Measurements from ENCODE around the gene FBXO44. TPM values are rescaled to one million over a fixed set of nuclear protein-coding genes. Genes with fewer than 3 reads are reported as not detected.

Gene FBXO44
- polyA plus RNA-seq, 3 donors: 1.5 to 17.8 (median 2.0) TPM

DNA sequence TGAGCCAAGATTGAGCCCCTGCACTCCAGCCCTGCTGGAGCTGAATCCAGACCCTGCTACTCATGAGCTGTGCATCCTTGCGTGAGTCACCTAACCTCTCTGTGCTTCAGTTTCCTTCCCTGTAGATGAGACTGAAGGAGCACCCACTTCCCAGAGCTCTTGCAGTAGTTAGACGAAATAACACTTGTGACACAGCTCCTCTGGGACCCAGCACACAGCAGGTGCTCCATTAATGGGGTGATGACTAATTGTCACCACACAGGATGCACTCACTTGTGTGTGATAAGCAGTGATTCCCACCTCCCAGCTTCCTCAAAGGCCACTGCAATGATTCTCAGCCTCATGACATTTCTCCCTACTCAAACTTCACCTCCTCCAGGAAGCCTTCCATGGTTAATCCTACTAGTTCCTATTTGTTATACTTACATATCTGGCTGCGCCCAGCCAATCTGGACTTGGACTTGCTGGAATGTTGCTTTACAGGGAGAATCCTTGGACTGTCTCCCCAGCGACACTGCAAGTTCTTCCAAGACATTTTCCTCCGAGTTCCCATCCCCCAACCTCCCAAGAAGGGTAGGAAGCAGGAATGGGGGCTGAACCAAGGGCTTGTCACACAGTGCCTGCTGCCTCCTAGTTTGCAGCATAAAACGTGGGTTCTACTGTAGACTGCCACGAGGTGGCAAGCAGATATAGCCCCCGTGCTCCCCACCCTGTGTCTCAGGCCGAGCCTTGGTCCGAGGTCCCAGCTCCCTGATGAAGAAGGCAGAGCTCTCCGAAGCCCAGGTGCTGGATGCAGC lies 54.1 kb downstream of the FBXO44 start:
- Histone ChIP-seq H4K20me1 (ENCODE audit: insufficient read depth, low read length) (no peaks in the 10 kb centered on the region), H3K36me3 (replicated peaks in 1 of 2; ENCODE audit: control insufficient read depth in 1 of 2, insufficient read depth in 2 of 2, low read length in 2 of 2) (no peaks in the 10 kb centered on the region), H3K79me2 (ENCODE audit: insufficient read depth, low read length) (no peaks in the 10 kb centered on the region), H3K4me2 (replicated peaks; ENCODE audit: extremely low read depth, low read length, poor library complexity, severe bottlenecking) (no peak overlapping the region), H3K4me1 (ENCODE audit: control insufficient read depth in 1 of 2, insufficient read depth in 2 of 2, low read length in 2 of 2) (no peaks in the 10 kb centered on the region), H3K9me3 (replicated peaks in 1 of 2; ENCODE audit: control insufficient read depth in 1 of 2, insufficient read depth in 1 of 2, low read length in 2 of 2) (no peaks in the 10 kb centered on the region), H3K27me3 (ENCODE audit: control insufficient read depth in 2 of 2, insufficient read depth in 2 of 2, low read length in 2 of 2) (peaks cover 0 to 4% of the 10 kb centered on the region in 2 donors), H2AFZ (ENCODE audit: insufficient read depth, low read depth, low read length, poor library complexity, severe bottlenecking) (no peak overlapping the region), H3K4me3 (replicated peaks in 1 of 3; ENCODE audit: low read depth in 2 of 3, low read length in 3 of 3) (no peak overlapping the region), H3K9ac (ENCODE audit: insufficient read depth, low read length, poor library complexity, severe bottlenecking) (no peak overlapping the region), H3K27ac (ENCODE audit: low read depth in 1 of 2, low read length in 2 of 2) (no peak overlapping the region)
- DNase-seq: peak in 2 of 3 donors; percentile 45 to 73
- Mint-ChIP-seq H3K4me3 (no peak overlapping the region), H3K27ac (no peak overlapping the region), H3K36me3 (no peaks in the 10 kb centered on the region), H3K9me3 (peaks cover 0 to 2% (median 0%) of the 10 kb centered on the region in 7 donors), H3K27me3 (ENCODE audit: low read depth in 3 of 3) (peaks cover 18 to 29% (median 26%) of the 10 kb centered on the region in 3 donors), H3K4me1 (peaks cover 4% of the 10 kb centered on the region)
- intact Hi-C loops (cut with micrococcal nuclease): no loop called here
- TF ChIP-seq, protein P1, sequence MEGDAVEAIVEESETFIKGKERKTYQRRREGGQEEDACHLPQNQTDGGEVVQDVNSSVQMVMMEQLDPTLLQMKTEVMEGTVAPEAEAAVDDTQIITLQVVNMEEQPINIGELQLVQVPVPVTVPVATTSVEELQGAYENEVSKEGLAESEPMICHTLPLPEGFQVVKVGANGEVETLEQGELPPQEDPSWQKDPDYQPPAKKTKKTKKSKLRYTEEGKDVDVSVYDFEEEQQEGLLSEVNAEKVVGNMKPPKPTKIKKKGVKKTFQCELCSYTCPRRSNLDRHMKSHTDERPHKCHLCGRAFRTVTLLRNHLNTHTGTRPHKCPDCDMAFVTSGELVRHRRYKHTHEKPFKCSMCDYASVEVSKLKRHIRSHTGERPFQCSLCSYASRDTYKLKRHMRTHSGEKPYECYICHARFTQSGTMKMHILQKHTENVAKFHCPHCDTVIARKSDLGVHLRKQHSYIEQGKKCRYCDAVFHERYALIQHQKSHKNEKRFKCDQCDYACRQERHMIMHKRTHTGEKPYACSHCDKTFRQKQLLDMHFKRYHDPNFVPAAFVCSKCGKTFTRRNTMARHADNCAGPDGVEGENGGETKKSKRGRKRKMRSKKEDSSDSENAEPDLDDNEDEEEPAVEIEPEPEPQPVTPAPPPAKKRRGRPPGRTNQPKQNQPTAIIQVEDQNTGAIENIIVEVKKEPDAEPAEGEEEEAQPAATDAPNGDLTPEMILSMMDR (IDR thresholded peaks at IDR 0.05): no peak
- WGBS (ENCODE audit: insufficient coverage): 91% methylated on average over 7 of the region's 11 CpGs

DNA sequence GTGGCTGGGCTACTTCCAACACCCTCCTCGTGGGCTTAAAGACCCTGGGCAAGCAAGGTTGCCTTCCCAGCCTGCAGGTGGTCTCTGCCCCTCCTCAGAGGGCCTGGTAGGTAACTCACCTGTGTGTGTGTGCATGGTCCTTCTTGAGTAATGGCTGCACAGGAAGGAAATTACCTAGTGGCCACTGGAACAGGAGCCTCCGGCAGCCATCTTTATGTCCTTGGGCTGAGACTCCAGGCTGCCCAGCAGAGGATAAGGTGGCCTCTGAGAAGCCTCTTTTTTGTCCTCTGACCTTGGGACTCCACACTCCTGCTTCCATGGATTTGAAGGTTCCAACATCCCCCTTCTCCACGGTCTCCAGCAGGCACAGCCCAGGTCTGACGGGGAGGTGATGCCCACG lies 56.8 kb downstream of the FBXO44 start:
- H4K20me1 ChIP-seq (ENCODE audit: insufficient read depth, low read length): no peaks in the 10 kb centered on the region
- no peak overlapping the region for H3K9ac ChIP-seq (ENCODE audit: insufficient read depth, low read length, poor library complexity, severe bottlenecking)
- H3K27me3 ChIP-seq (ENCODE audit: control insufficient read depth in 2 of 2, insufficient read depth in 2 of 2, low read length in 2 of 2): no peaks in the 10 kb centered on the region
- peaks cover 4% of the 10 kb centered on the region for H3K4me1 Mint-ChIP-seq
- H3K4me2 ChIP-seq (replicated peaks; ENCODE audit: extremely low read depth, low read length, poor library complexity, severe bottlenecking): no peak overlapping the region
- no peaks in the 10 kb centered on the region for H3K36me3 Mint-ChIP-seq
- no peaks in the 10 kb centered on the region for H3K4me1 ChIP-seq (ENCODE audit: control insufficient read depth in 1 of 2, insufficient read depth in 2 of 2, low read length in 2 of 2)
- TF ChIP-seq, protein P1 (IDR thresholded peaks at IDR 0.05): no peak
- H3K36me3 ChIP-seq (replicated peaks in 1 of 2; ENCODE audit: control insufficient read depth in 1 of 2, insufficient read depth in 2 of 2, low read length in 2 of 2): no peaks in the 10 kb centered on the region
- intact Hi-C loops (cut with micrococcal nuclease): no loop called here
- H2AFZ ChIP-seq (ENCODE audit: insufficient read depth, low read depth, low read length, poor library complexity, severe bottlenecking): peak overlapping the region; percentile 11
- H3K79me2 ChIP-seq (ENCODE audit: insufficient read depth, low read length): no peaks in the 10 kb centered on the region
- DNase-seq: no peak
- no peak overlapping the region for H3K4me3 Mint-ChIP-seq
- no peak overlapping the region for H3K4me3 ChIP-seq (replicated peaks in 1 of 3; ENCODE audit: low read depth in 2 of 3, low read length in 3 of 3)
- H3K9me3 Mint-ChIP-seq: no peaks in the 10 kb centered on the region
- H3K27ac ChIP-seq (ENCODE audit: low read depth in 1 of 2, low read length in 2 of 2): no peak overlapping the region
- H3K27me3 Mint-ChIP-seq (ENCODE audit: low read depth in 3 of 3): peaks cover 8 to 24% (median 21%) of the 10 kb centered on the region in 3 donors
- WGBS (ENCODE audit: insufficient coverage): 89% methylated on average over 5 of the region's 5 CpGs
- H3K9me3 ChIP-seq (replicated peaks in 1 of 2; ENCODE audit: control insufficient read depth in 1 of 2, insufficient read depth in 1 of 2, low read length in 2 of 2): no peaks in the 10 kb centered on the region
- no peak overlapping the region for H3K27ac Mint-ChIP-seq
